ENCODE results near the gene SRCAP. TPM values are rescaled to one million over a fixed set of nuclear protein-coding genes. Genes with fewer than 3 reads are reported as not detected.
"Not testable (repeated sequence)": the region's sequence is repeated elsewhere in the genome, so short reads cannot be mapped to it uniquely, and the experiment has no call there.

The SRCAP gene
- polyA plus RNA-seq, 1 donor: 36.8 TPM

GRCh38 chr16:30698139-30698815, 694 bp upstream of the SRCAP start:
- no peaks in the 10 kb centered on the region for H3K27me3 ChIP-seq (ENCODE audit: control insufficient read depth, insufficient read depth, low read length)
- peaks cover 31% of the 10 kb centered on the region for H3K36me3 ChIP-seq (ENCODE audit: control insufficient read depth, insufficient read depth, low read length)
- peak overlapping the region; percentile 99 for H3K27ac ChIP-seq (ENCODE audit: low read length)
- peak; percentile 98 to 99 for DNase-seq
- peaks cover 9% of the 10 kb centered on the region for H3K4me1 ChIP-seq (ENCODE audit: control insufficient read depth, insufficient read depth, low read length)
- peak overlapping the region; percentile 98 for H3K4me3 ChIP-seq (ENCODE audit: low read length)
- no CpG with 5 or more reads among the region's 76 CpGs for WGBS (ENCODE audit: insufficient coverage, low lambda C conversion rate)
- H3K9me3 ChIP-seq (ENCODE audit: control insufficient read depth, low read depth, low read length): no peaks in the 10 kb centered on the region

DNA sequence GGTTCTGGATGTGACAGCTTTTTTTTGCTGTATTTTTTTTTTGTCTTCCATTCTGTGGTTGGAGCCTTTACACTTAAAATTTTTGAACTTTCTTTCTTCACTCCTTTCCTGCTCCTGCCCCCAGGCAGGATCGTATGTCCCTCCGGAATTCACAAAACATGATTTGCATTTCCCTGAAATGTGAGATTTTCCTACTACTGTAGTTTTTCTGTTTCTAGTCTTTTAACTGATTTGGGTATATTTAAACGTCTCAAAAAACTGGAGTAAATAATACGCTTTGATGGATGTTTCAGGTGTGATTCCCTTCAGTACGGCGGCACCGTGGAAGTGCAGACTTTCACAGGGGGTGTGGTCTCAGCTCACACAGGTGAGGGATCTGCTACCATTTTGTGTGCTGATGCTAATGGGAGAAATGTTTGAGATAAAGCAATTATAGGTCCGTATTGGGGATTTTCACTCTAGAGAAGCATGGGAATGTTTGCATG, 686 bp downstream of the SRCAP start:
- H3K27ac ChIP-seq (ENCODE audit: low read length): peak overlapping the region; percentile 99
- H3K9me3 ChIP-seq (ENCODE audit: control insufficient read depth, low read depth, low read length): no peaks in the 10 kb centered on the region
- DNase-seq: no peak
- peaks cover 9% of the 10 kb centered on the region for H3K4me1 ChIP-seq (ENCODE audit: control insufficient read depth, insufficient read depth, low read length)
- peaks cover 42% of the 10 kb centered on the region for H3K36me3 ChIP-seq (ENCODE audit: control insufficient read depth, insufficient read depth, low read length)
- H3K27me3 ChIP-seq (ENCODE audit: control insufficient read depth, insufficient read depth, low read length): no peaks in the 10 kb centered on the region
- no CpG with 5 or more reads among the region's 8 CpGs for WGBS (ENCODE audit: insufficient coverage, low lambda C conversion rate)
- H3K4me3 ChIP-seq (ENCODE audit: low read length): peak overlapping the region; percentile 98

- Histone ChIP-seq H3K4me1 (ENCODE audit: control insufficient read depth, insufficient read depth, low read length) (peaks cover 9% of the 10 kb centered on the region), H3K9me3 (ENCODE audit: control insufficient read depth, low read depth, low read length) (no peaks in the 10 kb centered on the region), H3K27me3 (ENCODE audit: control insufficient read depth, insufficient read depth, low read length) (no peaks in the 10 kb centered on the region), H3K4me3 (ENCODE audit: low read length) (no peak overlapping the region), H3K36me3 (ENCODE audit: control insufficient read depth, insufficient read depth, low read length) (peaks cover 49% of the 10 kb centered on the region), H3K27ac (ENCODE audit: low read length) (no peak overlapping the region)
- DNase-seq: no peak
- WGBS (ENCODE audit: insufficient coverage, low lambda C conversion rate): no CpG with 5 or more reads among the region's 9 CpGs
These were observed 1.5 kb downstream of the SRCAP start for GRCh38 chr16:30700491-30700890.

DNA sequence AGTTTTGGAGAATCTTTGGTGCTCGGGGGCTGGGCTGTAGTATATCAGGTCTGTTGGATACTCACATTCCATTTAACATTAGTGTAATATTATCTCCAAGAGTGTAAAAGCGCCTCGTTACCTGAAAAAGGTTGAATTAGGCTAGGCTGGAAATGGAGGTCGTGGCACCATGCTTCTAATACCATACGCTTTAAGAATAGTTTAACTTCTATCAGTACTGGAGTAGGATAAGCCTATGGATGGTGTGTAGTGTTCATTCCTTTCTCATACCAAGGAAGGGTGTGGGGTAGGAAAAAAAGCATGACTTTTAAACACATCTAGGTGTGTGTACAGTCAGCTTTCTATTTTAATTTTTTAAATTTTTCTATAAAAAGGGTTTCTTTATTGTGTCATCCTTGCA, 2.0 kb downstream of the SRCAP start:
- H3K27ac ChIP-seq (ENCODE audit: low read length): no peak overlapping the region
- no CpG with 5 or more reads among the region's 5 CpGs for WGBS (ENCODE audit: insufficient coverage, low lambda C conversion rate)

DNA sequence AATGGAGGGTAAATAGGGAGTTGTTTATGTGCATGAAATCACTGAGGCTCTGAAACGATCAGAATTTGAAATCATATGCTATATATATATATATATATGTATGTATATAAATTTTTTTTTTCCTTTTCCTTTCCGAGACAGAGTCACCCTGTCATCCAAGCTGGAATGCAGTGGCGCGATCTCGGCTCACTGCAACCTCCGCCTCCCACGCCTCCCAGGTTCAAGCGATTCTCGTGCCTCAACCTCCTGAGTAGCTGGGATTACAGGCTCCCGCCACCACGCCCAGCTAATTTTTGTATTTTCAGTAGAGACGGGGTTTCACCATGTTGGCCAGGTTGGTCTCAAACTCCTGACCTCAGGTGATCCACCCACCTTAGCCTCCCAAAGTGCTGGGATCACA, 4.1 kb downstream of the SRCAP start:
- H3K4me3 ChIP-seq (ENCODE audit: low read length); H3K9me3 ChIP-seq (ENCODE audit: control insufficient read depth, low read depth, low read length); DNase-seq; H3K27ac ChIP-seq (ENCODE audit: low read length); H3K27me3 ChIP-seq (ENCODE audit: control insufficient read depth, insufficient read depth, low read length); H3K4me1 ChIP-seq (ENCODE audit: control insufficient read depth, insufficient read depth, low read length): not testable (repeated sequence)
- no CpG with 5 or more reads among the region's 12 CpGs for WGBS (ENCODE audit: insufficient coverage, low lambda C conversion rate)
- H3K36me3 ChIP-seq (ENCODE audit: control insufficient read depth, insufficient read depth, low read length): peaks cover 73% of the 10 kb centered on the region

More for the DNA sequence above, 2.0 kb downstream of the SRCAP start:
- Histone ChIP-seq H3K27me3 (ENCODE audit: control insufficient read depth, insufficient read depth, low read length) (no peaks in the 10 kb centered on the region), H3K4me1 (ENCODE audit: control insufficient read depth, insufficient read depth, low read length) (peaks cover 9% of the 10 kb centered on the region), H3K36me3 (ENCODE audit: control insufficient read depth, insufficient read depth, low read length) (peaks cover 54% of the 10 kb centered on the region), H3K4me3 (ENCODE audit: low read length) (no peak overlapping the region), H3K9me3 (ENCODE audit: control insufficient read depth, low read depth, low read length) (no peaks in the 10 kb centered on the region)
- DNase-seq: no peak

- H3K27me3 ChIP-seq (ENCODE audit: control insufficient read depth, insufficient read depth, low read length): no peaks in the 10 kb centered on the region
- H3K9me3 ChIP-seq (ENCODE audit: control insufficient read depth, low read depth, low read length): no peaks in the 10 kb centered on the region
- H3K4me1 ChIP-seq (ENCODE audit: control insufficient read depth, insufficient read depth, low read length): peaks cover 5% of the 10 kb centered on the region
- H3K36me3 ChIP-seq (ENCODE audit: control insufficient read depth, insufficient read depth, low read length): peaks cover 81% of the 10 kb centered on the region
- no peak overlapping the region for H3K27ac ChIP-seq (ENCODE audit: low read length)
- WGBS (ENCODE audit: insufficient coverage, low lambda C conversion rate): no CpG with 5 or more reads among the region's 10 CpGs
- H3K4me3 ChIP-seq (ENCODE audit: low read length): no peak overlapping the region
- DNase-seq: no peak
These were observed 5.0 kb downstream of the SRCAP start for GRCh38 chr16:30703971-30704370.

- WGBS (ENCODE audit: insufficient coverage, low lambda C conversion rate): no CpG with 5 or more reads among the region's 6 CpGs
- H3K27ac ChIP-seq (ENCODE audit: low read length): no peak overlapping the region
- H3K4me3 ChIP-seq (ENCODE audit: low read length): no peak overlapping the region
- H3K9me3 ChIP-seq (ENCODE audit: control insufficient read depth, low read depth, low read length): no peaks in the 10 kb centered on the region
- peaks cover 91% of the 10 kb centered on the region for H3K36me3 ChIP-seq (ENCODE audit: control insufficient read depth, insufficient read depth, low read length)
- H3K27me3 ChIP-seq (ENCODE audit: control insufficient read depth, insufficient read depth, low read length): no peaks in the 10 kb centered on the region
- no peaks in the 10 kb centered on the region for H3K4me1 ChIP-seq (ENCODE audit: control insufficient read depth, insufficient read depth, low read length)
- DNase-seq: no peak
These were observed 7.1 kb downstream of the SRCAP start for GRCh38 chr16:30706046-30706445.

DNA sequence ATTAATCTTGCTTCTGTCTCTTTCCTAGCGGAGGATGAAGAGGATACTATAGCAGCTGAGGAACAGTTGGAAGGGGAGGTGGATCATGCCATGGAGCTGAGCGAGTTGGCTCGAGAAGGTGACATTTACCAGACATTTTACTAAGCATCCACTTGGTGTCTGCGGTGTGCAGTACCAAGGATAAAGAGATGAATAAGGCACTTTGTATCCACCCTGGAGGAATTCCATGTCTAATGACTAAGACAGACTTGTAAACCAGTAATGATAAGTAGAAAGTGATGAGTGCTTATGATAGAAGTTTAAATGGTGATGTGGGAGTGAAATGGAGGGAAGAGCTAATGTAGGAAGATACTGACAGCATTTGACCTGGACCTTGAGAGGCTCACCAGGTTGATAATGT, 12.0 kb downstream of the SRCAP start:
- Histone ChIP-seq H3K9me3 (ENCODE audit: control insufficient read depth, low read depth, low read length) (no peaks in the 10 kb centered on the region), H3K27me3 (ENCODE audit: control insufficient read depth, insufficient read depth, low read length) (no peaks in the 10 kb centered on the region), H3K36me3 (ENCODE audit: control insufficient read depth, insufficient read depth, low read length) (peaks cover 89% of the 10 kb centered on the region), H3K4me1 (ENCODE audit: control insufficient read depth, insufficient read depth, low read length) (no peaks in the 10 kb centered on the region), H3K4me3 (ENCODE audit: low read length) (no peak overlapping the region), H3K27ac (ENCODE audit: low read length) (no peak overlapping the region)
- WGBS (ENCODE audit: insufficient coverage, low lambda C conversion rate): 100% methylated on average over 1 of the region's 4 CpGs
- DNase-seq: no peak

DNA sequence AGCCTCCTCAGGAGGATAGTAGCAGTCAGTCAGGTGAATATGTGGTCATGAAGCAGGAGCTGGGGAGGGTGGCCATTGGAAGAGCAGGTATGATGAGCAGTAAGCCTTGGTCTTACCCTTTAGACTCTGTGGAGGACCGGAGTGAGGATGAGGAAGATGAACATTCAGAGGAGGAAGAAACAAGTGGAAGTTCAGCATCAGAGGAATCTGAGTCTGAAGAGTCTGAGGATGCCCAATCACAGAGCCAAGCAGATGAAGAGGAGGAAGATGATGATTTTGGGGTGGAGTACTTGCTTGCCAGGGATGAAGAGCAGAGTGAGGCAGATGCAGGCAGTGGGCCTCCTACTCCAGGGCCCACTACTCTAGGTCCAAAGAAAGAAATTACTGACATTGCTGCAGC, 12.7 kb downstream of the SRCAP start:
- H3K27me3 ChIP-seq (ENCODE audit: control insufficient read depth, insufficient read depth, low read length): no peaks in the 10 kb centered on the region
- peaks cover 90% of the 10 kb centered on the region for H3K36me3 ChIP-seq (ENCODE audit: control insufficient read depth, insufficient read depth, low read length)
- DNase-seq: no peak
- no peak overlapping the region for H3K27ac ChIP-seq (ENCODE audit: low read length)
- H3K9me3 ChIP-seq (ENCODE audit: control insufficient read depth, low read depth, low read length): no peaks in the 10 kb centered on the region
- no peak overlapping the region for H3K4me3 ChIP-seq (ENCODE audit: low read length)
- H3K4me1 ChIP-seq (ENCODE audit: control insufficient read depth, insufficient read depth, low read length): no peaks in the 10 kb centered on the region
- 100% methylated on average over 1 of the region's 1 CpG for WGBS (ENCODE audit: insufficient coverage, low lambda C conversion rate)

GRCh38 chr16:30715750-30716445, 16.9 kb downstream of the SRCAP start:
- Histone ChIP-seq H3K4me3 (ENCODE audit: low read length) (no peak overlapping the region), H3K36me3 (ENCODE audit: control insufficient read depth, insufficient read depth, low read length) (peaks cover 83% of the 10 kb centered on the region), H3K4me1 (ENCODE audit: control insufficient read depth, insufficient read depth, low read length) (no peaks in the 10 kb centered on the region), H3K27ac (ENCODE audit: low read length) (no peak overlapping the region), H3K9me3 (ENCODE audit: control insufficient read depth, low read depth, low read length) (no peaks in the 10 kb centered on the region), H3K27me3 (ENCODE audit: control insufficient read depth, insufficient read depth, low read length) (no peaks in the 10 kb centered on the region)
- DNase-seq: no peak
- no CpG with 5 or more reads among the region's 17 CpGs for WGBS (ENCODE audit: insufficient coverage, low lambda C conversion rate)
